ENCODE data around the gene LYPD6B. TPM values are rescaled to one million over a fixed set of nuclear protein-coding genes. Genes with fewer than 3 reads are reported as not detected.

LYPD6B gene
- total RNA-seq, 1 experiment from 2014 or later: 0.37 TPM

DNA sequence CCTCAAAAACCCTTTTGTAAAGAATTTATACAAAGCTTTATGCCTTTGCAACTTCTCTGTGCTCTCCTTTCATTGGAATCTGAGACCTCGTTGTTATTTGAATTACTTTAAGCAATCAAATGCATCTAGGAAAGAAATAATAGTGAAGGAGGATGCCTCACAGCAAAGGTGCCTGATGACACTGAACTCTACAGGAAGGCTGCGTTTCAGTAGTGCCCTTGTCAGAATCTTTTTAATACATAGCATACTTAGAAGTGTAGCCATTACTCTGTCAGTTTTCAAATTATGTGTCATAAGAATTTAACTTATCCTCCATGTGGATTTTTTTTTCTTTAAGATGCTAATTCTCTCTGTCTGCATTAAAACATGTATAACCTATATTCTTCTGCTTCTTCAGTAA lies 9.6 kb upstream of the LYPD6B start:
- no peaks in the 10 kb centered on the region for H3K27me3 Mint-ChIP-seq (ENCODE audit: insufficient read depth, unreplicated experiment)
- ChIA-PET POLR2A (interaction anchor here (0.6 to 1.6 kb wide), 2 partner anchors 9 to 18 kb away, joined by 4 to 5 read pairs; no protein-coding TSS in a partner anchor), CTCF (interaction anchor here (0.9 to 7.4 kb wide), 5 partner anchors 9 to 532 kb away, joined by 3 to 66 read pairs (median 5); no protein-coding TSS in a partner anchor)
- H3K9me3 Mint-ChIP-seq (ENCODE audit: unreplicated experiment): no peaks in the 10 kb centered on the region
- intact Hi-C loops (cut with micrococcal nuclease): no loop called here
- no peak for DNase-seq (ENCODE audit: unreplicated experiment)
- no peak overlapping the region for H3K4me3 Mint-ChIP-seq (ENCODE audit: unreplicated experiment)
- no peak overlapping the region for H3K27ac Mint-ChIP-seq (ENCODE audit: low read depth, unreplicated experiment)
- BruUV-seq (replicated peaks): no TSS peak
- peaks cover 15% of the 10 kb centered on the region for H3K4me1 Mint-ChIP-seq (ENCODE audit: insufficient read depth, unreplicated experiment)
- no peaks in the 10 kb centered on the region for H3K36me3 Mint-ChIP-seq (ENCODE audit: insufficient read depth, unreplicated experiment)
- TF ChIP-seq, protein P1, sequence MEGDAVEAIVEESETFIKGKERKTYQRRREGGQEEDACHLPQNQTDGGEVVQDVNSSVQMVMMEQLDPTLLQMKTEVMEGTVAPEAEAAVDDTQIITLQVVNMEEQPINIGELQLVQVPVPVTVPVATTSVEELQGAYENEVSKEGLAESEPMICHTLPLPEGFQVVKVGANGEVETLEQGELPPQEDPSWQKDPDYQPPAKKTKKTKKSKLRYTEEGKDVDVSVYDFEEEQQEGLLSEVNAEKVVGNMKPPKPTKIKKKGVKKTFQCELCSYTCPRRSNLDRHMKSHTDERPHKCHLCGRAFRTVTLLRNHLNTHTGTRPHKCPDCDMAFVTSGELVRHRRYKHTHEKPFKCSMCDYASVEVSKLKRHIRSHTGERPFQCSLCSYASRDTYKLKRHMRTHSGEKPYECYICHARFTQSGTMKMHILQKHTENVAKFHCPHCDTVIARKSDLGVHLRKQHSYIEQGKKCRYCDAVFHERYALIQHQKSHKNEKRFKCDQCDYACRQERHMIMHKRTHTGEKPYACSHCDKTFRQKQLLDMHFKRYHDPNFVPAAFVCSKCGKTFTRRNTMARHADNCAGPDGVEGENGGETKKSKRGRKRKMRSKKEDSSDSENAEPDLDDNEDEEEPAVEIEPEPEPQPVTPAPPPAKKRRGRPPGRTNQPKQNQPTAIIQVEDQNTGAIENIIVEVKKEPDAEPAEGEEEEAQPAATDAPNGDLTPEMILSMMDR (IDR thresholded peaks at IDR 0.05; ENCODE audit: unreplicated experiment): no peak

- BruUV-seq (replicated peaks): no TSS peak
- TF ChIP-seq, protein P1 (IDR thresholded peaks at IDR 0.05; ENCODE audit: unreplicated experiment): no peak
- no peaks in the 10 kb centered on the region for H3K9me3 Mint-ChIP-seq (ENCODE audit: unreplicated experiment)
- POLR2A ChIA-PET: interaction anchor here (1.6 kb wide), 1 partner anchor 18 kb away, joined by 5 read pairs; no protein-coding TSS in a partner anchor
- intact Hi-C loops (cut with micrococcal nuclease): no loop called here
- no peak overlapping the region for H3K4me3 Mint-ChIP-seq (ENCODE audit: unreplicated experiment)
- H3K36me3 Mint-ChIP-seq (ENCODE audit: insufficient read depth, unreplicated experiment): no peaks in the 10 kb centered on the region
- DNase-seq (ENCODE audit: unreplicated experiment): no peak
- CTCF ChIA-PET: interaction anchor here (0.6 to 7.4 kb wide), 4 partner anchors 11 to 1710 kb away, joined by 3 to 66 read pairs (median 5); no protein-coding TSS in a partner anchor
- peaks cover 10% of the 10 kb centered on the region for H3K4me1 Mint-ChIP-seq (ENCODE audit: insufficient read depth, unreplicated experiment)
- H3K27ac Mint-ChIP-seq (ENCODE audit: low read depth, unreplicated experiment): no peak overlapping the region
- no peaks in the 10 kb centered on the region for H3K27me3 Mint-ChIP-seq (ENCODE audit: insufficient read depth, unreplicated experiment)
Observed at GRCh38 chr2:149029307-149029965, 9.1 kb upstream of the LYPD6B start.

- no peak overlapping the region for H3K27ac Mint-ChIP-seq (ENCODE audit: low read depth, unreplicated experiment)
- no peak overlapping the region for H3K4me3 Mint-ChIP-seq (ENCODE audit: unreplicated experiment)
- TF ChIP-seq, protein P1 (IDR thresholded peaks at IDR 0.05; ENCODE audit: unreplicated experiment): no peak
- no peaks in the 10 kb centered on the region for H3K9me3 Mint-ChIP-seq (ENCODE audit: unreplicated experiment)
- ChIA-PET POLR2A (interaction anchor here (0.9 kb wide), 1 partner anchor 12 kb away, joined by 4 read pairs; no protein-coding TSS in a partner anchor), CTCF (interaction anchor here (7.4 kb wide), 1 partner anchor 14 kb away, joined by 66 read pairs; no protein-coding TSS in a partner anchor)
- H3K27me3 Mint-ChIP-seq (ENCODE audit: insufficient read depth, unreplicated experiment): no peaks in the 10 kb centered on the region
- no peak for DNase-seq (ENCODE audit: unreplicated experiment)
- peaks cover 9% of the 10 kb centered on the region for H3K4me1 Mint-ChIP-seq (ENCODE audit: insufficient read depth, unreplicated experiment)
- no TSS peak for BruUV-seq (replicated peaks)
- H3K36me3 Mint-ChIP-seq (ENCODE audit: insufficient read depth, unreplicated experiment): no peaks in the 10 kb centered on the region
- intact Hi-C loops (cut with micrococcal nuclease): no loop called here
Observed at GRCh38 chr2:149031396-149031795, 7.1 kb upstream of the LYPD6B start.

DNA sequence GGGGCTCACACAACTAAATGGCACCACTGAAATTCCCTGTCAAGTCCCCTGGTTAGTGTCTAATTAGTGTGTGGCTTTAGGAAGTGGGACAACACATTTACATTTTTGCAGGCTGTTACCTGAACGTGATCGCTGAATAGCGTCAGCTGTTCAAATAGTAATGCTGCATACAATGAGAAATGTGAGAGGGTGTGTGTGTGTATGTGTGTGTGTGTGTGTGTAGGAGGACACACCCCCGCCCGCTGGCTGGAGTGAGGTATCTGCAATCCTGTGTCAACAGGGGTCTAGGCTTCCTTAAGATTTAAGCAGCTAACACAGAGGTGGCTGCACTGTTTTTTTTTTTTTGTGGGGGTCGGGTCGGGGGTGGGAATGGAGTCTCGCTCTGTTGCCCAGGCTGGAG lies 4.8 kb upstream of the LYPD6B start:
- no peak for DNase-seq (ENCODE audit: unreplicated experiment)
- POLR2A ChIA-PET: interaction anchor here (0.6 kb wide), 1 partner anchor 14 kb away, joined by 4 read pairs; no protein-coding TSS in a partner anchor
- CTCF ChIA-PET: interaction anchor here (0.6 to 0.7 kb wide), 2 partner anchors 16 to 1284 kb away, joined by 3 read pairs; no protein-coding TSS in a partner anchor
- BruUV-seq (replicated peaks): no TSS peak
- no peaks in the 10 kb centered on the region for H3K4me1 Mint-ChIP-seq (ENCODE audit: insufficient read depth, unreplicated experiment)
- H3K36me3 Mint-ChIP-seq (ENCODE audit: insufficient read depth, unreplicated experiment): no peaks in the 10 kb centered on the region
- intact Hi-C loops (cut with micrococcal nuclease): no loop called here
- no peak overlapping the region for H3K4me3 Mint-ChIP-seq (ENCODE audit: unreplicated experiment)
- no peaks in the 10 kb centered on the region for H3K9me3 Mint-ChIP-seq (ENCODE audit: unreplicated experiment)
- no peak overlapping the region for H3K27ac Mint-ChIP-seq (ENCODE audit: low read depth, unreplicated experiment)
- TF ChIP-seq, protein P1 (IDR thresholded peaks at IDR 0.05; ENCODE audit: unreplicated experiment): no peak
- no peaks in the 10 kb centered on the region for H3K27me3 Mint-ChIP-seq (ENCODE audit: insufficient read depth, unreplicated experiment)

Data from MCF 10A (cell line).